HG03060 (cell line): ENCODE measurements around the gene NCOR2.

Source experiments
- ATAC-seq: cut with Tn5 transposase; IDR thresholded peaks from one replicate; pipeline ENCODE4 v1.9.1; 2021; ENCODE audit warnings: low read depth, moderate number of reproducible peaks; ENCODE audit not compliant: unreplicated experiment

The NCOR2 gene

GRCh38 chr12:124545508-124546418 is 21.6 kb downstream of the NCOR2 start:
- ATAC-seq = peak; percentile 61

- ATAC-seq = no peak
These were observed 22.4 kb downstream of the NCOR2 start for GRCh38 chr12:124544983-124545382.

GRCh38 chr12:124544311-124544970 is 23.0 kb downstream of the NCOR2 start:
- ATAC-seq = no peak

- ATAC-seq = no peak
These were observed 23.7 kb downstream of the NCOR2 start for GRCh38 chr12:124543590-124544310.

- no peak for ATAC-seq
These were observed 24.3 kb downstream of the NCOR2 start for GRCh38 chr12:124543052-124543589.

GRCh38 chr12:124542021-124542949 is 25.1 kb downstream of the NCOR2 start:
- no peak for ATAC-seq

- no peak for ATAC-seq
These were observed 26.1 kb downstream of the NCOR2 start for GRCh38 chr12:124541322-124541721.

GRCh38 chr12:124539084-124540041 is 28.0 kb downstream of the NCOR2 start:
- no peak for ATAC-seq

GRCh38 chr12:124538194-124539082 is 29.0 kb downstream of the NCOR2 start:
- ATAC-seq = no peak

GRCh38 chr12:124537525-124538193 is 29.8 kb downstream of the NCOR2 start:
- ATAC-seq = no peak

GRCh38 chr12:124536641-124537040 is 30.8 kb downstream of the NCOR2 start:
- no peak for ATAC-seq

- ATAC-seq = no peak
These were observed 32.4 kb downstream of the NCOR2 start for GRCh38 chr12:124534776-124535740.

- no peak for ATAC-seq
These were observed 34.0 kb downstream of the NCOR2 start for GRCh38 chr12:124533456-124533855.

GRCh38 chr12:124532967-124533366 is 34.4 kb downstream of the NCOR2 start:
- no peak for ATAC-seq

GRCh38 chr12:124532331-124532750 is 35.1 kb downstream of the NCOR2 start:
- ATAC-seq = no peak

GRCh38 chr12:124531906-124532305 is 35.5 kb downstream of the NCOR2 start:
- ATAC-seq = no peak
